GM21576 (cell line): Measurements from ENCODE around the gene POLR1H.
"Not testable (repeated sequence)": the region's sequence is repeated elsewhere in the genome, so short reads cannot be mapped to it uniquely, and the experiment has no call there.

Experiments
- ATAC-seq: cut with Tn5 transposase; IDR thresholded peaks from one replicate; pipeline ENCODE4 v1.9.1; 2021; ENCODE audit warnings: mild to moderate bottlenecking, moderate library complexity; ENCODE audit not compliant: unreplicated experiment

The POLR1H gene

GRCh38 chr6:30061092-30061857 lies at the start of gene POLR1H:
TSS of gene POLR1H (plus strand) at chr6:30061265. CDS start at chr6:30061525, 260 bp downstream.
- peak; percentile 91 for ATAC-seq

GRCh38 chr6:30013291-30013922 lies 47.7 kb upstream of the POLR1H start:
- ATAC-seq = no peak

- ATAC-seq = no peak
Observed at GRCh38 chr6:30019819-30020218, 41.2 kb upstream of the POLR1H start.

- ATAC-seq = no peak
Observed at GRCh38 chr6:30020626-30021025, 40.4 kb upstream of the POLR1H start.

GRCh38 chr6:30022189-30022588 lies 38.9 kb upstream of the POLR1H start:
- ATAC-seq = no peak

- not testable (repeated sequence) for ATAC-seq
Observed at GRCh38 chr6:30022712-30023111, 38.4 kb upstream of the POLR1H start.

- no peak for ATAC-seq
Observed at GRCh38 chr6:30025186-30025585, 35.9 kb upstream of the POLR1H start.

- no peak for ATAC-seq
Observed at GRCh38 chr6:30029588-30029987, 31.5 kb upstream of the POLR1H start.

- no peak for ATAC-seq
Observed at GRCh38 chr6:30031381-30031780, 29.7 kb upstream of the POLR1H start.

- not testable (repeated sequence) for ATAC-seq
Observed at GRCh38 chr6:30033440-30033839, 27.6 kb upstream of the POLR1H start.

- ATAC-seq = no peak
Observed at GRCh38 chr6:30035784-30036183, 25.3 kb upstream of the POLR1H start.

- no peak for ATAC-seq
Observed at GRCh38 chr6:30037182-30037788, 23.8 kb upstream of the POLR1H start.

- ATAC-seq = no peak
Observed at GRCh38 chr6:30041221-30041620, 19.8 kb upstream of the POLR1H start.

GRCh38 chr6:30041821-30042220 lies 19.2 kb upstream of the POLR1H start:
- no peak for ATAC-seq

- no peak for ATAC-seq
Observed at GRCh38 chr6:30042476-30042875, 18.6 kb upstream of the POLR1H start.

GRCh38 chr6:30042914-30043313 lies 18.2 kb upstream of the POLR1H start:
- no peak for ATAC-seq

GRCh38 chr6:30043744-30044143 lies 17.3 kb upstream of the POLR1H start:
- ATAC-seq = no peak

GRCh38 chr6:30044630-30045029 lies 16.4 kb upstream of the POLR1H start:
- no peak for ATAC-seq

- no peak for ATAC-seq
Observed at GRCh38 chr6:30047220-30047619, 13.8 kb upstream of the POLR1H start.

- ATAC-seq = no peak
Observed at GRCh38 chr6:30053682-30054081, 7.4 kb upstream of the POLR1H start.

- ATAC-seq = no peak
Observed at GRCh38 chr6:30055513-30055912, 5.6 kb upstream of the POLR1H start.

- ATAC-seq = peak; percentile 17
Observed at GRCh38 chr6:30060606-30061091, 416 bp upstream of the POLR1H start.
